NCI-H2196 treated with DMSO at 0.1 percent for 48 hours (cell line): ENCODE data around the gene FAM13C.
"Not testable (repeated sequence)": the region's sequence is repeated elsewhere in the genome, so short reads cannot be mapped to it uniquely, and the experiment has no call there.

Experiments
- DNase-seq: peaks from one replicate; lab custom pipeline; 2025; ENCODE audit not compliant: unreplicated experiment; lab: John Stamatoyannopoulos, UW

Gene FAM13C

GRCh38 chr10:59237775-59238174 is 124.6 kb downstream of the FAM13C start:
- DNase-seq: no peak

GRCh38 chr10:59236064-59236697 is 126.2 kb downstream of the FAM13C start:
- DNase-seq: no peak

GRCh38 chr10:59234816-59235429 is 127.4 kb downstream of the FAM13C start:
- no peak for DNase-seq

- no peak for DNase-seq
Measured at GRCh38 chr10:59234194-59234593, 128.2 kb downstream of the FAM13C start.

- no peak for DNase-seq
Measured at GRCh38 chr10:59229441-59229840, 132.9 kb downstream of the FAM13C start.

- DNase-seq: no peak
Measured at GRCh38 chr10:59227136-59227673, 135.1 kb downstream of the FAM13C start.

- no peak for DNase-seq
Measured at GRCh38 chr10:59225211-59225610, 137.1 kb downstream of the FAM13C start.

- not testable (repeated sequence) for DNase-seq
Measured at GRCh38 chr10:59223597-59223996, 138.8 kb downstream of the FAM13C start.

GRCh38 chr10:59222788-59223187 is 139.6 kb downstream of the FAM13C start:
- no peak for DNase-seq

- no peak for DNase-seq
Measured at GRCh38 chr10:59216178-59216869, 146.0 kb downstream of the FAM13C start.

- DNase-seq: no peak
Measured at GRCh38 chr10:59214160-59214559, 148.2 kb downstream of the FAM13C start.

- DNase-seq: no peak
Measured at GRCh38 chr10:59212301-59212798, 150.0 kb downstream of the FAM13C start.

- no peak for DNase-seq
Measured at GRCh38 chr10:59206204-59206720, 156.1 kb downstream of the FAM13C start.
